ENCODE measurements around the gene KLK3.

Gene KLK3

DNA sequence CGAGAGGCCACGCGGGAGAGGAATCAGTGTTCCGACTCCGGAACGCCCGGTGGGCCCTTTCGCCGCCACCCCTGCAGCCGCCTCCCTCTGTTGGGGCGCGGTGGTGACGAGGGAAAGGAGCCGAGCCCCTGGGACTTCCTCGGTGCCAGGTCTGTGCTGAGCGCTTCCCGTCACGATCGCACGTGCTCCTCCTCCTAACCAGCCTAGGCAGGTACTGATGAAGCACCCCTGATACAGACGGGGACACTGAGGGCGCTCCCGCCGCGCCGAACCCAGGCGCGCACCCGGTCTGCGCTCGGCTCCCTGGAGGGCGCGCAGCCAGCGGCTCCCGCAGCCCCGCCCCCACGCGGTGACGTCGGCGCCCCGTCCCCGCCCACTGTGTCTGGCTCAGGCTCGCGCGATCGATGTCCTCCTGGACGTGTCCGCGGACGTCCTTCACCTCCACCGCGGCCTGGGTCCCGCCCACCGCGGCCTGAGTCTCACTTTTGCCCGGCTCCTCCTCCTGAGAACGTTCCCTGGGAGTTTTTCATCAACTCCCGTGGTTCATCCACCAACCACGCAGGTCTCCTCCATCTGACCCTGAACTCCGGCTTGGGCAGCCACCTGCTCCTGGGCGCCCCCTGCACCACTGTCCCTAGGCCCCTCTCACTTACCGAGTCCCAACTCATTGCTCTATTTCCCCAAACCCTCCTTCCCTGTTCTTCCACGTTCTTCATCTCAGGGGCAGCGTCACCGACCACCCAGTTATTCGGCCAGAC, 18.8 kb upstream of the KLK3 start:
- H3K27ac ChIP-seq, result no peak overlapping the region
- TF ChIP-seq, protein P1, sequence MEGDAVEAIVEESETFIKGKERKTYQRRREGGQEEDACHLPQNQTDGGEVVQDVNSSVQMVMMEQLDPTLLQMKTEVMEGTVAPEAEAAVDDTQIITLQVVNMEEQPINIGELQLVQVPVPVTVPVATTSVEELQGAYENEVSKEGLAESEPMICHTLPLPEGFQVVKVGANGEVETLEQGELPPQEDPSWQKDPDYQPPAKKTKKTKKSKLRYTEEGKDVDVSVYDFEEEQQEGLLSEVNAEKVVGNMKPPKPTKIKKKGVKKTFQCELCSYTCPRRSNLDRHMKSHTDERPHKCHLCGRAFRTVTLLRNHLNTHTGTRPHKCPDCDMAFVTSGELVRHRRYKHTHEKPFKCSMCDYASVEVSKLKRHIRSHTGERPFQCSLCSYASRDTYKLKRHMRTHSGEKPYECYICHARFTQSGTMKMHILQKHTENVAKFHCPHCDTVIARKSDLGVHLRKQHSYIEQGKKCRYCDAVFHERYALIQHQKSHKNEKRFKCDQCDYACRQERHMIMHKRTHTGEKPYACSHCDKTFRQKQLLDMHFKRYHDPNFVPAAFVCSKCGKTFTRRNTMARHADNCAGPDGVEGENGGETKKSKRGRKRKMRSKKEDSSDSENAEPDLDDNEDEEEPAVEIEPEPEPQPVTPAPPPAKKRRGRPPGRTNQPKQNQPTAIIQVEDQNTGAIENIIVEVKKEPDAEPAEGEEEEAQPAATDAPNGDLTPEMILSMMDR (conservative IDR thresholded peaks at IDR 0.05; ENCODE audit: low read depth), result no peak
- POLR2A ChIA-PET (ENCODE audit: low non-redundant PET), result interaction anchor here (0.6 kb wide), 1 partner anchor 910 kb away, joined by 6 read pairs; no protein-coding TSS in a partner anchor
- CTCF ChIA-PET, result no interaction called here
- DNase-seq (ENCODE audit: low spot score), result peak; percentile 86

DNA sequence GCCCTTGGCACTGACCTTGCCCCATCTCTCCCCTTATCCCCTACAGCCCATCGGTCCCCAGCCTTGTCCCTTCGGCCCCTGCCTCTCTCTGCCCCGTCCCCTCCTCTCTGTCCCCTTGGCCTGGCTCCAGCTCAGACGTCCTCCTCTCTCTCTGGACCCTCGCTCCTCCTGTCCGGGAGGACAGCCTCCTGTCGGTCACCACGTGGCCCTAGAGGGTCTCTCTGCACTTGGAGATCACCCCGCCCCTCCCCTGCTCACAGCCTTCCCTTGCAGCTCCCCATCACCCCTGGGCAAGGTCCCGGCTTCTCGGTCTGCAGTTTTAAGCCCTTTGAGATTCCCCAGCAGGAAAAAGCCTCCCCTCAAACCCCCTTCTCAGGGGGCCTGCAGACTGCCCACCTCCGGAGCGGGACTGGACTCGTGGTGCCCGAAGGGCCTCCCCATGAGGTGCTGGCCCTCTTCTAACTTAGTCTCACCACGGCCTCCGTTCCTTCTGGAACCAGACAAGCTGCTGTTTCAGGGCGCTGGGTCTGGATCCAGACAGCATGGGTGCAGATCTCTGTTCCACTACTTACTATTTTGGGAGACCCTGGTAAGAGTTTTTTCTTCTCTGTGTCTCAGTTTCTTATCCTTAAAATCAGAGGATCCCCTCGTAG, 18.0 kb upstream of the KLK3 start:
- H3K27ac ChIP-seq, result no peak overlapping the region
- TF ChIP-seq, protein P1 (conservative IDR thresholded peaks at IDR 0.05; ENCODE audit: low read depth), result no peak
- POLR2A ChIA-PET (ENCODE audit: low non-redundant PET), result no interaction called here
- DNase-seq (ENCODE audit: low spot score), result no peak
- CTCF ChIA-PET, result interaction anchor here (0.7 kb wide), 1 partner anchor 170 kb away, joined by 3 read pairs; no protein-coding TSS in a partner anchor

DNA sequence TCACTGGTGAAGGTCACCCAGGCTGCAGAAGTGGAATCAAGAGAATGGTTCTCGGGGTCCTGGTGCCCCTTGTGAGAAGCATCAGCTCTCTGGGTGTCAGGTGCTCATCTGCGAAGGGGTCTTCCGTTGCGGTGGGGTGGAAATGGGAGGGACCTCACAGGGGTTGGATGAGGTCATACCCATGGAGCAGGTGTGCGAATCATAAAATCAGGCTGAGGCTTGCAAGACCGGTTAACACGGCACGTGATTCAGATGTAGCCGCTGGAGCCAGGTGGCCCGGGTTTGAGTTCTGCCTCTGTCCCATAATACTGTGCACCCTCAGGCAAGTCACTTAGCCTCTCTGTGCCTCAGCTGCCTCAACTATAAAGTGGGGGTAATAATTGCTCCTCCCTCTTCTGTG, 17.4 kb upstream of the KLK3 start:
- TF ChIP-seq, protein P1 (conservative IDR thresholded peaks at IDR 0.05; ENCODE audit: low read depth), result no peak
- no peak for DNase-seq (ENCODE audit: low spot score)
- ChIA-PET CTCF (interaction anchor here (0.7 kb wide), 1 partner anchor 169 kb away, joined by 3 read pairs; no protein-coding TSS in a partner anchor), POLR2A (ENCODE audit: low non-redundant PET) (no interaction called here)
- no peak overlapping the region for H3K27ac ChIP-seq

DNA sequence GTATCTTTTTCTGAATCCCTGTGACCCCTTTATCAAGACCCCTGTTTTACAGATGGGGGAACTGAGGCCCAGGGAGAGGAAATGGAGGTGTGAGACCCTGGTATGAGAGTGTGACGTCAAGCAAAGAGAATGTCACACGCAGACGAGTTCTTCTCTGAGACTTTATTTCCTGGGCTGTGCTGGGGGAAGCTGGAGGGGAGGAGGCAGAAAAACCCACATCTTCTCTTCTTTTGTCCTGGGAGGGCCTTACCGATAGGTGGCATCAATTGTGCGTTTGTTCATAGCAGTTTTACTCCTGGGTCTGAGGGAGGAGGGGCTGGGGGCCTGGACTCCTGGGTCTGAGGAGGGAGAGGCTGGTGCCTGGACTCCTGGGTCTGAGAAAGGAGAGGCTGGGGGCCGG, 16.5 kb upstream of the KLK3 start:
- DNase-seq (ENCODE audit: low spot score), result no peak
- CTCF ChIA-PET, result no interaction called here
- no peak overlapping the region for H3K27ac ChIP-seq
- TF ChIP-seq, protein P1 (conservative IDR thresholded peaks at IDR 0.05; ENCODE audit: low read depth), result no peak
- POLR2A ChIA-PET (ENCODE audit: low non-redundant PET), result no interaction called here

DNA sequence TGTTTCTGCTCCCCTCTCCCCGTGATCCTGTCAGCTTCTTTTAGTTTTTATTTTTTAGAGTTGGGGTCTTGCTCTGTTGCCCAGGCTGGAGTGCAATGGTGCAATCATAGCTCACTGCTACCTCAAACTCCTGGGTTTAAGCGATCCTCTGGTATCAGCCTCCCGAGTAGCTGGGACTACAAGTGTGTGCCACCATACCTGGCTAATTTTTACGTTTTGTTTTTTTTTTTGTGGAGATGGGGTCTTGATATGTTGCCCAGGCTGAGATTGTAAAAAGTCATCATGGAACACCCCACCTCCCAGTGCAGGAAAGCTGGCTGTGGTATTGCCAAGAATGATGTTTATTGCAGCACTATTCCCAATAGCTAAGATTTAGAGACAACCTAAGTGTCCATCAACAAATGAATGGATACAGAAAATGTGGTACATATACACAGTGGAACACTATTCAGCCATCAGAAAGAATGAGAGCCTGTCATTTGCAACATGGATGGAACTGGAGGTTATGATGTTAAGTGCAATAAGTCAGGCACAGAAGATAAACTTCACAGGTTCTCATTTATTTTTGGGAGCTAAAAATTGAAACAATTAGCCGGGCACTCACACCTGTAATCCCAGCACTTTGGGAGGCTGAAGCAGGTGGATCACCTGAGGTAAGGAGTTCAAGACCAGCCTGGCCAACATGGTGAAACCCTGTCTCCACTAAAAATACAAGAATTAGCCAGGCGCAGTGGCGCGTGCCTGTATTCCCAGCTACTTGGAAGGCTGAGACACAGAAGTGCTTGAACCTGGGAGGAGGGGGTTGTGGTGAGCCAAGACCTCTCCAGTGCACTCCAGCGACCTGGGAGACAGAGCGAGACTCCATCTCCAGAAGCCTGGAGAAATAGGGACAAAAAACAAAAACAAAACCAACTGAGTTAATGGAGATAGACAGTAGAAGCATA, 14.7 kb upstream of the KLK3 start:
- ChIA-PET CTCF (interaction anchor here (0.6 kb wide), 2 partner anchors 61 to 351 kb away, joined by 3 to 5 read pairs; no protein-coding TSS in a partner anchor), POLR2A (ENCODE audit: low non-redundant PET) (no interaction called here)

More for the DNA sequence above, 14.7 kb upstream of the KLK3 start:
- TF ChIP-seq, protein P1 (conservative IDR thresholded peaks at IDR 0.05; ENCODE audit: low read depth), result no peak
- no peak for DNase-seq (ENCODE audit: low spot score)
- no peak overlapping the region for H3K27ac ChIP-seq

All from RWPE1 (cell line).